Measurements from ENCODE around the gene LILRA6. TPM values are rescaled to one million over a fixed set of nuclear protein-coding genes. Genes with fewer than 3 reads are reported as not detected.

The LILRA6 gene
- total RNA-seq, 4 donors from 2014 or later = 0.19 to 1.1 (median 0.52) TPM; not detected in 1

GRCh38 chr19:54206030-54206830, 36.4 kb downstream of the LILRA6 start:
- Histone ChIP-seq H3K36me3 (peaks cover 0 to 63% of the 10 kb centered on the region in 2 donors), H3K4me1 (peaks cover 75 to 83% of the 10 kb centered on the region in 2 donors), H3K27ac (peak overlapping the region; percentile 5 to 95 (median 84)), H3K27me3 (no peaks in the 10 kb centered on the region), H3K9me3 (no peaks in the 10 kb centered on the region), H3K4me3 (no peak overlapping the region)
- DNase-seq = no peak
- intact Hi-C loops (cut with DNase I; ENCODE audit: low total_unique reads) (loop anchor here (10.0 kb wide), 1 partner anchor 1399 kb away; the partner anchor contains the start of genes ZNF524 and ZNF865), in situ Hi-C loops (cut with MboI; ENCODE audit: low sequenced_read_pairs in 4 of 4) (loop anchor here in 1 of 4 donors (10.0 kb wide), 1 partner anchor 249 kb away; no protein-coding TSS in a partner anchor)
- ATAC-seq = no peak
- TF ChIP-seq CTCF (IDR thresholded peaks at IDR 0.05 in 4 of 5, conservative IDR thresholded peaks at IDR 0.05 in 1 of 5) (no peak), POLR2A (IDR thresholded peaks at IDR 0.05) (no peak)

GRCh38 chr19:54204767-54205468, 37.7 kb downstream of the LILRA6 start:
- Histone ChIP-seq H3K27ac (peak overlapping the region in 2 of 4 donors; percentile 95), H3K36me3 (peaks cover 0 to 63% of the 10 kb centered on the region in 2 donors), H3K4me3 (no peak overlapping the region), H3K27me3 (no peaks in the 10 kb centered on the region), H3K9me3 (no peaks in the 10 kb centered on the region), H3K4me1 (peaks cover 76 to 79% of the 10 kb centered on the region in 2 donors)
- intact Hi-C loops (cut with DNase I; ENCODE audit: low total_unique reads) = loop anchor here (5.0 to 10.0 kb wide), 3 partner anchors 43 to 1400 kb away; partner anchors contain the start of genes ZNF524 and ZNF865
- in situ Hi-C loops (cut with MboI; ENCODE audit: low sequenced_read_pairs in 4 of 4) = loop anchor here in 1 of 4 donors (10.0 kb wide), 1 partner anchor 250 kb away; no protein-coding TSS in a partner anchor
- DNase-seq = no peak
- TF ChIP-seq POLR2A (IDR thresholded peaks at IDR 0.05) (no peak), CTCF (IDR thresholded peaks at IDR 0.05 in 4 of 5, conservative IDR thresholded peaks at IDR 0.05 in 1 of 5) (no peak)
- ATAC-seq = no peak

GRCh38 chr19:54203151-54203611, 39.4 kb downstream of the LILRA6 start:
- Histone ChIP-seq H3K4me1 (peaks cover 60 to 63% of the 10 kb centered on the region in 2 donors), H3K9me3 (no peaks in the 10 kb centered on the region), H3K27ac (peak overlapping the region; percentile 63 to 95 (median 92)), H3K27me3 (no peaks in the 10 kb centered on the region), H3K4me3 (peak overlapping the region in 2 of 4 donors; percentile 76 to 78), H3K36me3 (peaks cover 0 to 61% of the 10 kb centered on the region in 2 donors)
- ATAC-seq = no peak
- intact Hi-C loops (cut with DNase I; ENCODE audit: low total_unique reads) = loop anchor here (5.0 to 10.0 kb wide), 3 partner anchors 41 to 1402 kb away; partner anchors contain the start of genes ZNF524 and ZNF865
- in situ Hi-C loops (cut with MboI; ENCODE audit: low sequenced_read_pairs in 4 of 4) = loop anchor here in 1 of 4 donors (10.0 kb wide), 1 partner anchor 252 kb away; no protein-coding TSS in a partner anchor
- no peak for DNase-seq
- TF ChIP-seq CTCF (IDR thresholded peaks at IDR 0.05 in 4 of 5, conservative IDR thresholded peaks at IDR 0.05 in 1 of 5) = no peak

- peak overlapping the region; percentile 88 to 95 (median 92) for H3K27ac ChIP-seq
- H3K4me1 ChIP-seq = peaks cover 53 to 54% of the 10 kb centered on the region in 2 donors
- in situ Hi-C loops (cut with MboI; ENCODE audit: low sequenced_read_pairs in 4 of 4) = loop anchor here in 1 of 4 donors (10.0 kb wide), 1 partner anchor 253 kb away; no protein-coding TSS in a partner anchor
- intact Hi-C loops (cut with DNase I; ENCODE audit: low total_unique reads) = loop anchor here (5.0 to 10.0 kb wide), 3 partner anchors 40 to 1403 kb away; partner anchors contain the start of genes ZNF524 and ZNF865
- DNase-seq (no peak), ATAC-seq (no peak)
- H3K36me3 ChIP-seq = peaks cover 0 to 49% of the 10 kb centered on the region in 2 donors
- H3K4me3 ChIP-seq = peak overlapping the region; percentile 76 to 86 (median 77)
- H3K27me3 ChIP-seq = no peaks in the 10 kb centered on the region
- no peaks in the 10 kb centered on the region for H3K9me3 ChIP-seq
- TF ChIP-seq POLR2A (IDR thresholded peaks at IDR 0.05) = no peak
- no peak for TF ChIP-seq CTCF (IDR thresholded peaks at IDR 0.05 in 4 of 5, conservative IDR thresholded peaks at IDR 0.05 in 1 of 5)
Measured at GRCh38 chr19:54201980-54202379, 40.6 kb downstream of the LILRA6 start.
